ENCODE data around the gene IRS1. TPM values are rescaled to one million over a fixed set of nuclear protein-coding genes. Genes with fewer than 3 reads are reported as not detected.

Gene IRS1
- total RNA-seq, 3 donors from 2014 or later: 8.1 to 29.0 (median 13.5) TPM

GRCh38 chr2:226726546-226726945 lies 73.1 kb downstream of the IRS1 start:
- ATAC-seq: no peak
- H3K4me1 ChIP-seq (ENCODE audit: low read depth): no peaks in the 10 kb centered on the region
- H3K36me3 ChIP-seq (ENCODE audit: low read depth): no peaks in the 10 kb centered on the region
- TF ChIP-seq CTCF (IDR thresholded peaks at IDR 0.05): no peak
- intact Hi-C loops (cut with DNase I, micrococcal nuclease): no loop called here
- DNase-seq: no peak
- H3K9me3 ChIP-seq: no peaks in the 10 kb centered on the region
- H3K4me3 ChIP-seq: no peak overlapping the region

GRCh38 chr2:226725126-226725860 lies 74.3 kb downstream of the IRS1 start:
- ATAC-seq (no peak), DNase-seq (no peak)
- no peak for TF ChIP-seq CTCF (IDR thresholded peaks at IDR 0.05)
- no peaks in the 10 kb centered on the region for H3K4me1 ChIP-seq (ENCODE audit: low read depth)
- no peaks in the 10 kb centered on the region for H3K36me3 ChIP-seq (ENCODE audit: low read depth)
- intact Hi-C loops (cut with DNase I, micrococcal nuclease): no loop called here
- H3K9me3 ChIP-seq: no peaks in the 10 kb centered on the region
- no peak overlapping the region for H3K4me3 ChIP-seq

- no peak overlapping the region for H3K4me3 ChIP-seq
- H3K4me1 ChIP-seq (ENCODE audit: low read depth): no peaks in the 10 kb centered on the region
- intact Hi-C loops (cut with DNase I, micrococcal nuclease): no loop called here
- no peaks in the 10 kb centered on the region for H3K36me3 ChIP-seq (ENCODE audit: low read depth)
- no peak for TF ChIP-seq CTCF (IDR thresholded peaks at IDR 0.05)
- no peak for DNase-seq
- no peak for ATAC-seq
- H3K9me3 ChIP-seq: no peaks in the 10 kb centered on the region
These were observed 78.1 kb downstream of the IRS1 start for GRCh38 chr2:226721541-226721940.

DNA sequence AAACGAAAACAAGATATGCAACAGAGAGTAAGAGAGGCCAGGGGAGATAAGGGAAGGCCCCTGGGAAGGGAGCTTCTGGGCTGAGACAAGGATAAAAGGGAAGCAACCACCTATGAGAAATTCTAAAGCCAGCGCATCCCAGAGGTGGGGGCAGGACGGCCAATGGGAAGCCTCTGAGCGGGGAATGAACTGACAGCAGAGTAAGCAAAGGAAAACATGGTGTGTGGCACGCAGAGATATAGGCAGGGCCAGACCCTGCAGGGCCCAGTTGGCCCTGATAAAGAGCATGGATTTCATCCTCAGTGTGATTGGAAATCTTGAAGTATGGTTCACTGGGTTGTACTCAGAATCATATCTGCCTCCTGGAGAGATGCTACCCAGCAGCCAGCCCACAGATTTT lies 78.7 kb downstream of the IRS1 start:
- TF ChIP-seq CTCF (IDR thresholded peaks at IDR 0.05): no peak
- Histone ChIP-seq H3K36me3 (ENCODE audit: low read depth) (no peaks in the 10 kb centered on the region), H3K9me3 (no peaks in the 10 kb centered on the region), H3K4me1 (ENCODE audit: low read depth) (no peaks in the 10 kb centered on the region), H3K4me3 (no peak overlapping the region)
- intact Hi-C loops (cut with DNase I, micrococcal nuclease): no loop called here
- DNase-seq (no peak), ATAC-seq (no peak)

GRCh38 chr2:226717719-226718118 lies 81.9 kb downstream of the IRS1 start:
- no peak for TF ChIP-seq CTCF (IDR thresholded peaks at IDR 0.05)
- Histone ChIP-seq H3K36me3 (ENCODE audit: low read depth) (no peaks in the 10 kb centered on the region), H3K4me3 (no peak overlapping the region), H3K9me3 (no peaks in the 10 kb centered on the region), H3K4me1 (ENCODE audit: low read depth) (no peaks in the 10 kb centered on the region)
- intact Hi-C loops (cut with DNase I, micrococcal nuclease): no loop called here
- no peak for DNase-seq
- ATAC-seq: no peak

GRCh38 chr2:226716126-226716525 lies 83.5 kb downstream of the IRS1 start:
- no peak for ATAC-seq
- H3K4me1 ChIP-seq (ENCODE audit: low read depth): no peaks in the 10 kb centered on the region
- no peak overlapping the region for H3K4me3 ChIP-seq
- intact Hi-C loops (cut with DNase I, micrococcal nuclease): no loop called here
- no peak for DNase-seq
- no peaks in the 10 kb centered on the region for H3K9me3 ChIP-seq
- no peaks in the 10 kb centered on the region for H3K36me3 ChIP-seq (ENCODE audit: low read depth)
- no peak for TF ChIP-seq CTCF (IDR thresholded peaks at IDR 0.05)
